ENCODE measurements around the gene PHF5A.

- peak; percentile 87 for TF ChIP-seq CTCF (IDR thresholded peaks at IDR 0.05; ENCODE audit: poor library complexity)
- no peak for TF ChIP-seq EZH2phosphoT487 (IDR thresholded peaks at IDR 0.05; ENCODE audit: low read depth, severe bottlenecking, unreplicated experiment)
- no peak for TF ChIP-seq EZH2 (IDR thresholded peaks at IDR 0.05; ENCODE audit: borderline replicate concordance)
Measured at GRCh38 chr22:41517172-41518047, 48.9 kb upstream of the PHF5A start.

Measured in hepatocyte (in vitro differentiated cells).